Renal cortical epithelial cell (primary cell): ENCODE data around the gene SAMD11. TPM values are rescaled to one million over a fixed set of nuclear protein-coding genes. Genes with fewer than 3 reads are reported as not detected.

Source experiments
- DNase-seq: peaks from one replicate; pipeline ENCODE4 v3.0.0-alpha.2; 2011; ENCODE audit warnings: low read depth
- total RNA-seq: library from RNA; depleted of rRNA; stranded (reverse); fragments of >200 nt; gene quantifications from 2 replicates; pipeline ENCODE4 v1.2.3, GENCODE V29; 2014

SAMD11 gene
- total RNA-seq, 1 donor from 2014 or later: 20.1 TPM

DNA sequence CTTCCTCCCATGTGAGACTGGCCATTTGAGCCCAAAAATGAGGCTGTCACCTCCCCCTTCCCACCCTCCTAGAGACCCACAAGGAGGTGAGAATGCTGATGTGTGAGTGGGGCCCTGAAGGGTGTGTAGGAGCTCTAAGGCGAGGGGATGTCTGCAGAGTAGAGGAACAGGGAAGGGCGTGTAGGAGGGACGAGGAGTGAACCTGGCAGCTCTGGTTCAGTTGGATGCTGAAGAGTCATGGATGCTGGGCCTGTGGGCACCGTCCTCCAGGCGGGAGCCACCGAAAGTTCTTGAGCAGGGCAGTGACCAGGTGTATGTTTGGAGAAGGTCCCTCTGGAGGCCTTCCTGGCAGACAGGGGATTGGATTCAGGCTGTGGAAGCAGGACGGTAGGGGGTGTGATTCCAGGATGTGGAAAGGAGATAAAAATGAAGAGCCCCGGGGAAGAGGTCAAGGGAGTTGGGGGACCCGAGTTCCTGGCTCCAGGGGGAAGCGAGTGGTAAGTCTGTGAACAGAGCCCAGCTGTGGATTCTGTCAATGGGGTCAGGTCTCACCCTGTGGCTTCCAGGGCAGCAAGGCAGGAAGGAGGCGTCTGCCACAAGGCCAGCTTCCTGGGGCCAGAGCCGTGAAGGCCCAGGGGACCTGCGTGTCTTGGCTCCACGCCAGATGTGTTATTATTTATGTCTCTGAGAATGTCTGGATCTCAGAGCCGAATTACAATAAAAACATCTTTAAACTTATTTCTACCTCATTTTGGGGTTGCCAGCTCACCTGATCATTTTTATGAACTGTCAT, 7.9 kb downstream of the SAMD11 start:
- DNase-seq: no peak

DNA sequence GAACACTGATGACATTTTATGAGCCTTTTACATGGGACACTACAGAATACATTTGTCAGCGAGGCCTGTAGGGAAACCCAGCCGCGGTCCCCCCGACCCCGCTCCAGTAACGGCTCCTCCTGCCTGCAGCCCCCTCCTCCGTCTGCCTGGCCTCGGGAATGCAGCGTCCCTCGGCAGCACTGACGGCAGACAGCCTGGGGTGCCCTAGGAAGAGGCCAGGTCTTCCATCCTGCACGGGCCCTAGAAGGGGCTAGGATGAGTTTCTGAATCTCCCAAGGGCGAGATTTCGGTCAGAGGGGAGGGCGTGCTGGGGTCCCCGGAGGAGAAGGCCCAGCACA, 8.4 kb downstream of the SAMD11 start:
- DNase-seq: no peak

DNA sequence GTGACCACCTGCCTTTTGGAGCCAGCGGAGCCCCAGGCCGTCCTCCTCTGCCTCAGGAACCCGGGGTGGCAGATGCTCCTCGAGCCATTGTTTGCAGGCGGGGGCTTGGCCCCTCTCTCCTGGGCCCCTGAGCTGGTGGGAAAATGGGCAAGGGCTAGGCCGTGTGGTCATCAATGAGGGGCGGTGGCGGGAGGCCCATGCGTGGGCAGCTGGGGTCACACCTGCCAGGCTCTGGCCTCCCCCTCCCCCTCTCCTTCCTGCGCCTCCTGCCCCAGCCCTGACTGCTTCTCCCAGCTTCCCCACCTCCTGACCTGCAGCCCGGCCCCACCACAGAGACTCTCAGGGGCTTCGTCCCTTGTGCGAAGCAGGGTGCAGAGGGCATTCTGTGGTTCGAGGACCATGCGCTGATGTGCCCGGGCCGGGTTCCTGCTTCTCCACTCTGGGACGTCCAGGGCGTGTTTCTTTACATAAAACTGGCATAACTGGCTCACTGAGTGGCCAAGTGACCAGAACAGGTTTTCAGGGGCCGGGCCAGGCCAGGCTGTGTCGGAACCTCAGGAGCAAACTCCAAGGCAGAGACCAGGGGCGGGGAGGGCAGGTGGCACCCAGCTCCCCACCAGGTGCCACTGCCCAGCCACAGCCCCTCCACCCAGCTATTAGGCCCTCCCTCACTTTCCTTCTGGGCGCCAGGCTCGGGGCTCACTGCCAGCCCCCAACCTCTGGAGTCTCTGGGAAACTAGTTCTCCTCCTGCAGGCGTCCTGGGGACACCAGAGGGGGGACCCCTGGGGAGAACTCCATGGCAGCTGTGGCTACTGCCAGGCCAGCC, 9.3 kb downstream of the SAMD11 start:
- DNase-seq: no peak

DNA sequence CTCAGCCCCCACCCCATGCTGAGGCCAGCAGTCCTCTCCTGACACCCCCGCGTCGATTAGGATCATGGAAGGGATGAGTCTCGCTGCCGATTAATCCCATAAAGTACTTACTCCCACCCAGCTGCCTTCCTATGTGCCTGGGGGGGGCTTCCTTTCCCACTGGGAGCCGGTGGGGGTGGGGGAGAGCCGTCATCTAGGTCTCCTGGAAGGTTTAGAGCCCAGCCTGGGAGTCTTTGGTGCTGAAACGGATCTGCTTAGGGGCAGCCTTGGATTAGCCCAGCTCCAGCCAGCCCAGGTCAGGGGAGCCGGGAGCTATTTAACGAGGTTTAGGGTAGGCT, 9.8 kb downstream of the SAMD11 start:
- no peak for DNase-seq

DNA sequence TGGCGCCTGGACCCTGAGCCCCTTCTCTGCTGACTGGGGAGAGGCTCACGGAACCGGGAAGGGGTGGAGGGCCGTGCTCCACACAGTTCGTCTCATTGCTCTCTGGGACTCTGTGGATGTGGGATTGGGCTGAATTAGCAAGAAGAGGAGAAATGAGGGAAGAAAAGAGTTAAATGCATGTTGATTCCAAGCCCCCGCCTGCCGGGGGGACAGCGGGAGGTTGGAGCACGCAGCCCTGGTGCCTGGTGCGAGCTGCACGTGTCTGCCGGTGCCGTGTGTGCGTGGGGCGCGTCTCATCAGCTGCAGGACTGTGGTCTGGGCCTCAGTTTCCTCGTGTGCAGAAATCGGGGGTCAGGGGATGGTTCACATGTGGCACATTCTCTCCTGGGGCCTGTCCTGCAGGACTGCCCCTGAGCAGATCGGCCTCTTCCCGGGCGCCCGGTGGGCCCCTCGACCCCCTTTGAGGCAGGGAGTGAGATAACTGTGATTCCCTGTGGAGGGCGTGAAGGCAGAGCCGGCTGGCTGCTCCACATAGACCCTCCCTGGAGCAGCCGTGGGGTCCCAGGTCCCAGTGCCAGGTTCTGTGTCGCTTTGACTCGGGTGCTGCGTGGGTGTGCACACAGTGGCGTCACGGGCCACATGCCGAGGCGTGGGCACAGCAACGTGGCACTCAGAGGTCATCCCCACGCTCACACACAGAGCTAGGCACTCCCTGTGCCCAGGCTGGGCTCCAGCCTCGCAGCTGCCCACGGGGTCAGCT, 11.4 kb downstream of the SAMD11 start:
- no peak for DNase-seq

DNA sequence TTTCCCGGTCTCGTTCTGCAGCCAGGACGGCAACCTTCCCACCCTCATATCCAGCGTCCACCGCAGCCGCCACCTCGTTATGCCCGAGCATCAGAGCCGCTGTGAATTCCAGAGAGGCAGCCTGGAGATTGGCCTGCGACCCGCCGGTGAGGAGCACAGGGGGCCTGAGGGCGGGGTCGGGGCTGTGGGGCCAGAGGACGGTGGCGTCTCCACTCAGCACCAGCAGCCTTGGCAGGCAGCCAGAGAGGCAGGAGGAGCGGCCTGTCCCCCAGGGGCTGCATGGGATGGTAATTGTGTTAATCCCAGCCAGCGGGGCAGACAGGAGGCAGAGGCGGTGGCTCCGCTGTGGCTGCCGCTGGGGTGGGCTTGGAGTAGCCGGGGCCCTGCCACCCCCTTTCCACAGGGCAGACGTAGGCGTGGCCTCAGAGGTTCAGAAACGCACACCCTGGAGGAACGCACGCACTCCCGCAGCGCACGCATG, 12.1 kb downstream of the SAMD11 start:
- DNase-seq: no peak

DNA sequence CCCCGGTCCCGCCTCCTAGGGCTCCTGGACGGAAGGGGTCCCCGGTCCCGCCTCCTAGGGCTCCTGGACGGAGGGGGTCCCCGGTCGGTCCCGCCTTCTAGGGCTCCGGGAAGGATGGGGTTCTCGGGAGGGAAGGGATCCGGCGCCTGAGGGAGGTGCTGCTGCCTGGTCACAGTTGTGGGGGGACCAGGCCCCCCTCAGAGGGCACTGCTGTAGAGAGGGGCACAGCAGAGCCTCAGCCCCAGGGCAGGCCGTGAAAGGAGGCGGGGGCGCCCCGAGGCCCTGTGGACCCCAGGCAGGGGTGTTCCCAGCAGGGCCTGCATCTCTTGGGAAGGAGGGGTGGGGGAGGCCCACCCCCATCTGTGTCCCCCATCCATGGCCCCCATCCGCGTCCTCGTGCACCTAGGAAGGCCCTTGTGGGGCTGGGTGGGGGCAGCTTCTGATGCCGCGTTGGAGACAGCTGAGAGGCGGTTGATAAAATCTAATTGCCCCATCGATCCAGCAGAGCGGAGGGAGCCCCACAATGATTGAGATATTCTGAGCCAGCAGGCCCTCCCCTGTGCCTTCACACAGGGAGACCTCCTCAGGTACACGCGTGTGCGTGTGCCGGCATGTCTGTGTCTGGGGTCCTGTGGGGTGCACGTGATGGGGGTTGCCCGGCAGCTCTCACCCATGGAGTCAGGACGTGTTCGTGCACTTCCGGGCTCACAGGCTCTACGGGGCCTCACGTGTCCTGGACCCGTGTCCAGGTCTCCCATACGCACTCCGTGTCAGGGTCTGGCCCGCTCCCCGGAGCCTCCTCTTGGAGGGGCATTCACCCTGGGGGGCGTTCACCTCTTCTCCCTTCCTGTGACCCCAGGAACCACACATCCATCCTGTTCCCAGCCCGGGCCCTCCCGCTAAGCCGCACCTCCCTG, 12.9 kb downstream of the SAMD11 start:
- no peak for DNase-seq

DNA sequence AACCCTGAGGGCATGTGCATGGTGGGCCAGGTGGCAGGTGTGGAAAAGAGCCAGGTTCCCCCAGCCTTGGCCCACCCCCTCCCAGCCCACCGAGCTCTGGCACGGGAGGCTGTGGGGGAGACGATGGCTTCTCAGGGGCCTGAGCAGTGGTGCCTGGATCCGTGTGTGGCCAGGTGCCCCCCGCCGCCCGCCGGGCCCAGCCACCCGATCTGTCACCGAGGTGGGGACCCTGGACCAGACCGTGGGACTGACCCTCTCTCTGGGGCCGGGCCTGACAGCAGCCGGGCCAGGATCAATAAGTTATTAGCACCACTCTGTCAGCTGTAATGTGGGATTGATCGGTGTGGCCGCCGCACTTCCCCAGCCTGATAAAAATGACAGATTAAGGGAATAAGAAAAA, 13.8 kb downstream of the SAMD11 start:
- no peak for DNase-seq

DNA sequence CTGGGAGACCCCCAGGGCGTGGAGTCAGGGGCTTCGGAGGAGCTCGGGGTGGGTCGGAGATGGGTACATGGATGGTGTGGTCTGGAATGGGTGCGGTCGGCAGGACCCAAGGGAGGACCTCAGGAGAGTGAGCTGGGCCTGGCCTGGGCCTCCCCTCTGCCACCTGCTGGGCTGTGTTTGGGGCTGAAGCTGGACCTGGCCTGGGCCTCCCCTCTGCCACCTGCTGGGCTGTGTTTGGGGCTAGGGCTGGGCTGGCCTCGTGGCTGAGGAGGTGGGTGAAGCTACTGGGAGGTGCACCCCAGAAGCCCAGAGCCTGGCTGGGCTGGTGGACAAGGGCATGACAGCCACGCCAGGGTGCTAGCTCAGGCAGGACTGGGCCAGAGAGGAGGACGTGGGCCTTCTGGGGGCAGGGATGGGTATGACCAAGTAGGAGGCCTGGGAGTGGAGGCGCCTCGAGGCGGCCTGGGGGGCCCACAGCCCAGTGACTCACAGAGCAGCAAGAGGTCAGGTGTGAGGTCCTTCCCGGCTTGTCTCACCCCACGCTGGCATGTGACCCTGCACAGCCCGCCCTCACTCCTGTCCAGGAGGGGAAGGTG, 14.5 kb downstream of the SAMD11 start:
- DNase-seq: peak; percentile 78

DNA sequence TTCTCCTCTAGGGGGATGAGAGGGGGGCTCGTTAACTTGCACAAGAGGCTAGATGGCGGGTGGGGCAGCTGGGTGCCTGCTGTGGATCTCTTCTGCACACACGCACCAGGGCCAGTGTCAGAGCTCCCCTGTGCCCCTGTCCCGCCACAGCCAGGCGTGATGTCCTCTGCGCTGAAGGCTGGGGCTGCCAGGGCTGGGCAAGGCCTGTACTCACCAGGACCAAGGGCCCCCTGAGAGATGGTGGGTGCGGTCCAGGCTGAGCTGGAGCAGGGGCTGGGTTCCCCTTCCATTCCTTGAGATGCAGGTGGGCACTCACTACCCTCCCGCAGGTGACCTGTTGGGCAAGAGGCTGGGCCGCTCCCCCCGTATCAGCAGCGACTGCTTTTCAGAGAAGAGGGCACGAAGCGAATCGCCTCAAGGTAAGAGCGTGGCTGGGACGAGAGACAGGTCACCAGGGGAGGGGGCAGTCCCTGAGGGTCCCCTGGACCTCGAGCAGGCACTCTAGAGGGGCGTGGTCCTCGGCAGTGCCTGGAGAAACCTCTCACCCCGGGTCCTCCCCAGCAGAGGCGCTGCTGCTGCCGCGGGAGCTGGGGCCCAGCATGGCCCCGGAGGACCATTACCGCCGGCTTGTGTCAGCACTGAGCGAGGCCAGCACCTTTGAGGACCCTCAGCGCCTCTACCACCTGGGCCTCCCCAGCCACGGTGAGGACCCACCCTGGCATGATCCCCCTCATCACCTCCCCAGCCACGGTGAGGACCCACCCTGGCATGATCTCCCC, 15.2 kb downstream of the SAMD11 start:
- no peak for DNase-seq

DNA sequence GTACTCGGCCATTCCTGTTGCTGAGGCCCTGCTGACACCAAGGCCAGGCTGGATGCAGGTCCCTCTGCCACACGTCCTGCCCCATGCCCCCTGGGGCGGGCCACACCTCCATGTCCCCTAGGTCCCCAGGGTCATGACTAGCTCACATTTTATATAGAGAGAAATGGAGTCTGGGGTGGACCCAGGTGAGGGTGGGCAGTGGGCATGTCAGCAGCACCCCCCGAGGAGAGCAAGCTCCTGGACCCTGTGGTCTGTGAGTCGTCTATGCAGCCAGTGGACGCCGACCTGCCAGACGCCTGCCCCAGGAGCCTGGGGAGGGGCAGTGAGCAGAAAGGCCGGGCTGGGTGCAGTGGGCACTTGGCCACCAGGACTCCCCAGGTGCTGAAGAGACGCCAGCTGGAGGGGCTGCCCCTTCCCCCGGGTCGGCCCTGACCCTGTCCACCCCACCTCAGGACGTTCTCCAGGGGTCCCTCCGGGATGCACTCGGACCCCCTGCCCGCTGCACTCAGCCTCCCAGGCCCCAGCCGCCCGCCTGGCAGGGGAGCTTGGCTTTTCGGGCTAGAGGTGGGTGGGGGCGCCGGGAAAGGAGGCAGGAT, 15.9 kb downstream of the SAMD11 start:
- DNase-seq: no peak

DNA sequence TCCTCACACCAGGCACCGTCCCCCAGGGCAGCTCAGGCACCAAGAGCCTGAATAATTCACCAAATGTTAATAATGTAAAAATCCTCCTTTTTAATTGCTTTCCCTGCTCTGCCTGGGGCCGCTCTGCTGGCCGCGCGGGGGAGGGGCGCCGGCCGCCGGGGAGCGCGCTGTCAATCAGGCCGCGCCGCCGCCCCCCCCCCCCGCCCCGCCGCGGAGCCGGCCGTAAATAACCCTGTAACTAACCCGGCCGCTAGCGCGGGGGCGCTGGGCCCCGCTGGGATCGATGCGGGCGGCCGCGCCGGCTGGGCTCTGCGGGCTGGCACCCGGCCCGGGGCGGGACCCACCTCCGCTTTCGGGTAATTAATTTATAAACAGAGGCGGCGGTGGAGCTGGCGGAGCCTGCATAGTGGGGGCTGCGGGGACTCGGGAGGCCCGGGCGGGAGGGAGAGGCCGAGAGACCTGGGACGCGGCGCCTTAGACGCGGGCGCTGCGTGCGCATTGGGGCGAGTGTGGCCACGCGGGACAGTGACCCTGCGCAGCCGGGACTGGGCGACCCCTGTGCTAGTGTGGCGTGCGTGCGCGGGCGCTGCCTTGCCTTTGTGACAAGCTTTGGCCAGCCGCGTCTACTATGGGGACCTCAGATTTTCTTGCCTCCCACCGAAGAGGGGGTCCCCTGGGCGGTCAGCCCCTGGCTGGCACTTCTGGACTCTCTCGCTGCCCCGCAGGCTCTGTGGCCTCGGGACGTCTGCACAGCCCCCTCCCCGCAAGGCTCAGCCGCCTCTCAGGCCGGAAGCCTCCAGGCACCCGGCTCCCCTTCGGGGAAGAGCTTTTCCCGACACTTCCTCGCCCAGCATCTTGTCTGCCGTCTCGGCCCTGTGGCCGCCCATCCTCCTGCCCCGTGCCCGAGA, 16.6 kb downstream of the SAMD11 start:
- peak; percentile 71 for DNase-seq

DNA sequence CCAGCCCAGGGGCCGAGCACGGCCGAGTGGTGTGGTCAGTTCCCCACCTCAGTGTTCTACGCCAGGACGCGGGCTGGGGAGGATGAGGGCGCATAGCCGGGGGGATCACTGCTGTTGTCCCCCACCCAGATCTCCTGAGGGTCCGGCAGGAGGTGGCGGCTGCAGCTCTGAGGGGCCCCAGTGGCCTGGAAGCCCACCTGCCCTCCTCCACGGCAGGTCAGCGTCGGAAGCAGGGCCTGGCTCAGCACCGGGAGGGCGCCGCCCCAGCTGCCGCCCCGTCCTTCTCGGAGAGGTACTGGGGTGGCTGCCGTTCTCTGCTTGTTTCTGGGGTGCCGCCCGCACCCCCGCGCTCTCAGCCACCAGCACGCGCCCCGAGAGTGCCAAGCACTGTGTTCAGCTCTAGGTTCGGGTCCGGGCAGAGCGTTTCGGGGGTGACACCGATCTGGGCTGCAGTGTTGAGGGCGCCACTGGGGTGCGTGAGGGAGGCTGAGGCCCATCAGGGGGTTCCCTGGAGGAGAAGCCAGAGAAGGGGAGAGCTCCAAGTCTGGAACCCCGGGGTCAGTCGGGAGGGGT, 17.4 kb downstream of the SAMD11 start:
- DNase-seq: no peak

DNA sequence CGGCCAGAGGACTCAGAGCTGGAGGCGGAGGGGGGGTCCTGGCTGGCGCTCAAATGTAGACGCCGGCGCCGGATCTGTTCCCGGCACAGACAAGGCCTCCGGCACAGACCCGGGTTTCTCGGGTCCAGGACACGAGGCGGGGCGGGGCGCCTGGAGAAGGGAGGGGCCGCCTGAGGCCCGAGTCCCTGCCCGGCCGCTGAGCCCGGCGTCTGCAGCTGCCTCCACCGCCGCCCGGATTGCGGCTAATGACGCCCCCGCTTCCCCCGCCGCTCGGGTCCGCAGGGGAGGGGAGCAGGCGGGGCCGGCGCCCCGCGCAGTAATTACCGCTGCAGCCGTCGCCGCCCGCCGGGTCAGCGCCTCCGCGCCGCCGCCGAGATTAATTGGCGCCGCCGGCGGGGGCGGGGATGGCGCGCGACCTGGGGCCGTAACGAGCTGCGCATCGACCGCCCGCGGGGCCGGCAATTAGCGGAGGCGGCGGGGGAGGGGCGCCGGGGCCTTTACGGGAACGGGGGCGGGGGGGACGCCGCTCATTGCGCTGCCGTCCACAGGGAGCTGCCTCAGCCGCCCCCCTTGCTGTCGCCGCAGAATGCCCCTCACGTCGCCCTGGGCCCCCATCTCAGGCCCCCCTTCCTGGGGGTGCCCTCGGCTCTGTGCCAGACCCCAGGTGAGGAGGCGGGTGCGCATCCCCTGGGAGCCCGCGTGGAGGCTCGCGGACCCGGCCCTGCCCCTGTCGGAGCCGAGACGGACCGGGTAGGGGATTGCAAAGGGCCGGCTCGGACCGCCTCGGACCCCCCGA, 18.1 kb downstream of the SAMD11 start:
- peak; percentile 71 for DNase-seq

DNA sequence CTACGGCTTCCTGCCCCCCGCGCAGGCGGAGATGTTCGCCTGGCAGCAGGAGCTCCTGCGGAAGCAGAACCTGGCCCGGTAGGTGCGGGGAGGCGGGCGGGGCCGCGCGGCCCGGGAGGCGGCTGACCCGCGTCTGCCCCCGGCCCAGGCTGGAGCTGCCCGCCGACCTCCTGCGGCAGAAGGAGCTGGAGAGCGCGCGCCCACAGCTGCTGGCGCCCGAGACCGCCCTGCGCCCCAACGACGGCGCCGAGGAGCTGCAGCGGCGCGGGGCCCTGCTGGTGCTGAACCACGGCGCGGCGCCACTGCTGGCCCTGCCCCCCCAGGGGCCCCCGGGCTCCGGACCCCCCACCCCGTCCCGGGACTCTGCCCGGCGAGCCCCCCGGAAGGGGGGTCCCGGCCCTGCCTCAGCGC, 18.7 kb downstream of the SAMD11 start:
- DNase-seq: no peak

DNA sequence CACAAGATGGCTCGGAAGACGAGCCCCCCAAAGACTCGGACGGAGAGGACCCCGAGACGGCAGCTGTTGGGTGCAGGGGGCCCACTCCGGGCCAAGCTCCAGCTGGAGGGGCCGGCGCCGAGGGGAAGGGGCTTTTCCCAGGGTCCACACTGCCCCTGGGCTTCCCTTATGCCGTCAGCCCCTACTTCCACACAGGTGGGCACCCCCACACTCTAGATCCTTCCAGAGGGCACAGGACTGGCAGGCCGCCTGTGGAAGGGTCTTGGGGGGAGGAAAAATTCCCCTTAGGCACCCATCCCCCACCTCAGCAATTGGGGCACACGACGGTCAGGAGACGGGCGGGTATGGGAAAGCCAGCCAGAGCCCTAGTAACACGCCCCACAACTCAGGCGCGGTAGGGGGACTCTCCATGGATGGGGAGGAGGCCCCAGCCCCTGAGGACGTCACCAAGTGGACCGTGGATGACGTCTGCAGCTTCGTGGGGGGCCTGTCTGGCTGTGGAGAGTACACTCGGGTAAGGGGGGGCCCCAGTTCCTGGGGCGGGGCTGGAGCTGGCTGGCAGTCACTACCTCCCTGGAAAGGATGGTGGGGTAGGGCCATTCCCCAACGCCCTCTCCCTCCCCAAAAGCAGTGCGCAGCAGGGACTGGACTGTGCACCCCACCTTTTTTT, 19.3 kb downstream of the SAMD11 start:
- no peak for DNase-seq
